RCC 7860 (cell line): ENCODE measurements around the gene VAX1.
"Not testable (repeated sequence)": the region's sequence is repeated elsewhere in the genome, so short reads cannot be mapped to it uniquely, and the experiment has no call there.

Experiments used
- DNase-seq: peaks from one replicate; pipeline ENCODE4 v3.0.0-alpha.2; 2015; ENCODE audit warnings: low spot score
- FAIRE-seq: peaks from 2 replicates; lab custom pipeline; 2012; peaks lifted over from hg19 to GRCh38; lab: Jason Lieb, UNC

Gene VAX1

GRCh38 chr10:117136391-117136975, 1.6 kb downstream of the VAX1 start:
- FAIRE-seq (no peak), DNase-seq (no peak)

- DNase-seq (no peak), FAIRE-seq (no peak)
Measured at GRCh38 chr10:117135480-117136140, 2.5 kb downstream of the VAX1 start.

GRCh38 chr10:117135026-117135372, 3.1 kb downstream of the VAX1 start:
- DNase-seq, result no peak
- no peak for FAIRE-seq

- DNase-seq (no peak), FAIRE-seq (no peak)
Measured at GRCh38 chr10:117134306-117135025, 3.6 kb downstream of the VAX1 start.

GRCh38 chr10:117134056-117134305, 4.1 kb downstream of the VAX1 start:
- no peak for FAIRE-seq
- no peak for DNase-seq

- DNase-seq (no peak), FAIRE-seq (no peak)
Measured at GRCh38 chr10:117133273-117134055, 4.6 kb downstream of the VAX1 start.

GRCh38 chr10:117132751-117133231, 5.3 kb downstream of the VAX1 start:
- DNase-seq (no peak), FAIRE-seq (no peak)

GRCh38 chr10:117131376-117132327, 6.4 kb downstream of the VAX1 start:
- no peak for DNase-seq
- no peak for FAIRE-seq

GRCh38 chr10:117130862-117131375, 7.2 kb downstream of the VAX1 start:
- DNase-seq, result no peak
- no peak for FAIRE-seq

GRCh38 chr10:117130346-117130745, 7.7 kb downstream of the VAX1 start:
- DNase-seq (no peak), FAIRE-seq (no peak)

- DNase-seq, FAIRE-seq: not testable (repeated sequence)
Measured at GRCh38 chr10:117126645-117127044, 11.4 kb downstream of the VAX1 start.

GRCh38 chr10:117126034-117126433, 12.0 kb downstream of the VAX1 start:
- DNase-seq (no peak), FAIRE-seq (no peak)

GRCh38 chr10:117112220-117112619, 25.9 kb downstream of the VAX1 start:
- FAIRE-seq (no peak), DNase-seq (no peak)

- FAIRE-seq (no peak), DNase-seq (no peak)
Measured at GRCh38 chr10:117107238-117107637, 30.8 kb downstream of the VAX1 start.

GRCh38 chr10:117096599-117097201, 41.4 kb downstream of the VAX1 start:
- FAIRE-seq (no peak), DNase-seq (no peak)

- no peak for FAIRE-seq
- no peak for DNase-seq
Measured at GRCh38 chr10:117094856-117095255, 43.2 kb downstream of the VAX1 start.

- no peak for FAIRE-seq
Measured at GRCh38 chr10:117092386-117092785, 45.7 kb downstream of the VAX1 start.

GRCh38 chr10:117090834-117091233, 47.2 kb downstream of the VAX1 start:
- FAIRE-seq, result no peak

More at GRCh38 chr10:117092386-117092785, 45.7 kb downstream of the VAX1 start:
- no peak for DNase-seq

GRCh38 chr10:117087521-117087920, 50.5 kb downstream of the VAX1 start:
- DNase-seq, result no peak
- FAIRE-seq, result no peak

More at GRCh38 chr10:117090834-117091233, 47.2 kb downstream of the VAX1 start:
- no peak for DNase-seq

GRCh38 chr10:117086546-117086945, 51.5 kb downstream of the VAX1 start:
- FAIRE-seq (no peak), DNase-seq (no peak)
